ENCODE results near the gene PLCL2.

Gene PLCL2

GRCh38 chr3:16884748-16885592, at the start of gene PLCL2:
Gene PLCL2, plus strand, starts transcription at chr3:16884955. Its CDS starts 85 bp downstream, at chr3:16885040.
- DNase-seq: peak; percentile 68

GRCh38 chr3:16836505-16837237, 48.1 kb upstream of the PLCL2 start:
- no peak for DNase-seq

GRCh38 chr3:16837602-16838001, 47.2 kb upstream of the PLCL2 start:
- DNase-seq: no peak

GRCh38 chr3:16838561-16838960, 46.2 kb upstream of the PLCL2 start:
- no peak for DNase-seq

GRCh38 chr3:16839271-16840100, 45.3 kb upstream of the PLCL2 start:
- no peak for DNase-seq

GRCh38 chr3:16840101-16840424, 44.7 kb upstream of the PLCL2 start:
- no peak for DNase-seq

- DNase-seq: no peak
Measured at GRCh38 chr3:16841041-16841753, 43.6 kb upstream of the PLCL2 start.

- DNase-seq: no peak
Measured at GRCh38 chr3:16841904-16842271, 42.9 kb upstream of the PLCL2 start.

- DNase-seq: peak; percentile 58
Measured at GRCh38 chr3:16842272-16843270, 42.2 kb upstream of the PLCL2 start.

- DNase-seq: no peak
Measured at GRCh38 chr3:16844222-16844621, 40.5 kb upstream of the PLCL2 start.

GRCh38 chr3:16844791-16845190, 40.0 kb upstream of the PLCL2 start:
- no peak for DNase-seq

- DNase-seq: no peak
Measured at GRCh38 chr3:16846373-16847080, 38.2 kb upstream of the PLCL2 start.

GRCh38 chr3:16848007-16848406, 36.7 kb upstream of the PLCL2 start:
- DNase-seq: no peak

GRCh38 chr3:16849229-16849628, 35.5 kb upstream of the PLCL2 start:
- DNase-seq: peak; percentile 45

- DNase-seq: no peak
Measured at GRCh38 chr3:16849795-16850194, 35.0 kb upstream of the PLCL2 start.

- no peak for DNase-seq
Measured at GRCh38 chr3:16855497-16855896, 29.3 kb upstream of the PLCL2 start.

- no peak for DNase-seq
Measured at GRCh38 chr3:16860234-16860633, 24.5 kb upstream of the PLCL2 start.

GRCh38 chr3:16861432-16861831, 23.3 kb upstream of the PLCL2 start:
- DNase-seq: no peak

- no peak for DNase-seq
Measured at GRCh38 chr3:16864610-16865313, 20.0 kb upstream of the PLCL2 start.

GRCh38 chr3:16865335-16865734, 19.4 kb upstream of the PLCL2 start:
- no peak for DNase-seq
